Measurements from ENCODE around the gene ACKR2.

DNA sequence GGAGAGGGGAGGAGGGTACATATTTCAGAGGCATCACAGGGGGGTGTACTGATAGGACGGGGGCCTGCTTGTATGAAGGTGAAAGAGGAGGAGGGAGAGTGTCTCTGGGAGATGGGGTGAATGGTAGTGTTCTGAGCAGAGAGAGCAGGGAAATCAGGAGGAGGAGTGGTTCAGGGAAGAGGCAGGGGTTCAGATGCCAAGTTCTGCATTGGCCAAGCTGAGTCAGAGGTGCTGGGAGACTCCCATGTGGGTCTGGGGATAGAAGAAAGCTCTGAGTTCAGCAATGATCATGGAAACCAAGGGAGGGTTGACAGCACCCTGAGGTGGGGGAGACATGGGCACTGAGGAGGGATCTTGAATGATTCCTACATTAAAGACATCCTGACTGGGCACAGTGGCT lies 63.5 kb downstream of the ACKR2 start:
- no peak for TF ChIP-seq POLR2A (IDR thresholded peaks at IDR 0.05)
- TF ChIP-seq, protein P1, sequence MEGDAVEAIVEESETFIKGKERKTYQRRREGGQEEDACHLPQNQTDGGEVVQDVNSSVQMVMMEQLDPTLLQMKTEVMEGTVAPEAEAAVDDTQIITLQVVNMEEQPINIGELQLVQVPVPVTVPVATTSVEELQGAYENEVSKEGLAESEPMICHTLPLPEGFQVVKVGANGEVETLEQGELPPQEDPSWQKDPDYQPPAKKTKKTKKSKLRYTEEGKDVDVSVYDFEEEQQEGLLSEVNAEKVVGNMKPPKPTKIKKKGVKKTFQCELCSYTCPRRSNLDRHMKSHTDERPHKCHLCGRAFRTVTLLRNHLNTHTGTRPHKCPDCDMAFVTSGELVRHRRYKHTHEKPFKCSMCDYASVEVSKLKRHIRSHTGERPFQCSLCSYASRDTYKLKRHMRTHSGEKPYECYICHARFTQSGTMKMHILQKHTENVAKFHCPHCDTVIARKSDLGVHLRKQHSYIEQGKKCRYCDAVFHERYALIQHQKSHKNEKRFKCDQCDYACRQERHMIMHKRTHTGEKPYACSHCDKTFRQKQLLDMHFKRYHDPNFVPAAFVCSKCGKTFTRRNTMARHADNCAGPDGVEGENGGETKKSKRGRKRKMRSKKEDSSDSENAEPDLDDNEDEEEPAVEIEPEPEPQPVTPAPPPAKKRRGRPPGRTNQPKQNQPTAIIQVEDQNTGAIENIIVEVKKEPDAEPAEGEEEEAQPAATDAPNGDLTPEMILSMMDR (IDR thresholded peaks at IDR 0.05) = no peak
- TF ChIP-seq POLR2AphosphoS5 (IDR thresholded peaks at IDR 0.05) = no peak
- TF ChIP-seq EP300 (IDR thresholded peaks at IDR 0.05) = no peak

Measured in stomach (tissue), 4 donors.